ENCODE results near the gene SEMA3F.
"Not testable (repeated sequence)": the region's sequence is repeated elsewhere in the genome, so short reads cannot be mapped to it uniquely, and the experiment has no call there.

GRCh38 chr3:50211368-50211717, 56.2 kb downstream of the SEMA3F start:
- not testable (repeated sequence) for TF ChIP-seq POLR2AphosphoS5 (IDR thresholded peaks at IDR 0.05; ENCODE audit: low read depth)
- TF ChIP-seq, protein P1, sequence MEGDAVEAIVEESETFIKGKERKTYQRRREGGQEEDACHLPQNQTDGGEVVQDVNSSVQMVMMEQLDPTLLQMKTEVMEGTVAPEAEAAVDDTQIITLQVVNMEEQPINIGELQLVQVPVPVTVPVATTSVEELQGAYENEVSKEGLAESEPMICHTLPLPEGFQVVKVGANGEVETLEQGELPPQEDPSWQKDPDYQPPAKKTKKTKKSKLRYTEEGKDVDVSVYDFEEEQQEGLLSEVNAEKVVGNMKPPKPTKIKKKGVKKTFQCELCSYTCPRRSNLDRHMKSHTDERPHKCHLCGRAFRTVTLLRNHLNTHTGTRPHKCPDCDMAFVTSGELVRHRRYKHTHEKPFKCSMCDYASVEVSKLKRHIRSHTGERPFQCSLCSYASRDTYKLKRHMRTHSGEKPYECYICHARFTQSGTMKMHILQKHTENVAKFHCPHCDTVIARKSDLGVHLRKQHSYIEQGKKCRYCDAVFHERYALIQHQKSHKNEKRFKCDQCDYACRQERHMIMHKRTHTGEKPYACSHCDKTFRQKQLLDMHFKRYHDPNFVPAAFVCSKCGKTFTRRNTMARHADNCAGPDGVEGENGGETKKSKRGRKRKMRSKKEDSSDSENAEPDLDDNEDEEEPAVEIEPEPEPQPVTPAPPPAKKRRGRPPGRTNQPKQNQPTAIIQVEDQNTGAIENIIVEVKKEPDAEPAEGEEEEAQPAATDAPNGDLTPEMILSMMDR (IDR thresholded peaks at IDR 0.05; ENCODE audit: insufficient read depth, low read length), result not testable (repeated sequence)
